ENCODE measurements around the gene CAPZA2.

DNA sequence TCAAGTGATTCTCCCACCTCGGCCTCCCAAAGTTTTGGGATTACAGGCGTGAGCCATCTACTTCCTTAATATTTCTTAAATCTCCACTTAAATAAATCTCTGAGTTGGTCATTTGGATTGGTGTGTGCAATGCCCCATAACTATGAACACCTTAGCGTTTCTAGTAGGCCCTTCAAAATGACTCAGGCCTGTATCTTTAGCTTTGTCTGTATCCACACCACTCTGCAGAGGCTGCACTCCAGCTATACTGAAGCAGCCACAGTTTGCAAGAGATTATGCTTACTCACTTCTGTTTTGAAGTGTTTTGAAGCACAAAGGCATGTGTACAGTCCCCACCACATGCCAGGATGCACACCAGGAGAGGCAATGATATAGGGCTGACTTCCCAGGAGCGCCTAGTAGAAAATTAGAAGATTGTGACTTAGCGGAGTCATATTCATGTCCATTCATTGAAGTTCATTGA lies 88.5 kb downstream of the CAPZA2 start:
- TF ChIP-seq NFE2L1 (CRISPR knock-in tag; IDR thresholded peaks at IDR 0.05) (no peak), NR3C1 (CRISPR knock-in tag; conservative IDR thresholded peaks at IDR 0.05; ENCODE audit: low read depth) (no peak), MLX (CRISPR knock-in tag; IDR thresholded peaks at IDR 0.05) (no peak), CTCF (IDR thresholded peaks at IDR 0.05) (no peak), CREB1 (CRISPR knock-in tag; IDR thresholded peaks at IDR 0.05) (no peak), NR1H2 (CRISPR knock-in tag; IDR thresholded peaks at IDR 0.05) (no peak), CBFB (CRISPR knock-in tag; IDR thresholded peaks at IDR 0.05; ENCODE audit: low read depth) (no peak), ZNF512 (CRISPR knock-in tag; IDR thresholded peaks at IDR 0.05; ENCODE audit: borderline replicate concordance) (no peak), ZNF671 (CRISPR knock-in tag; IDR thresholded peaks at IDR 0.05) (no peak), ETV6 (CRISPR knock-in tag; IDR thresholded peaks at IDR 0.05) (no peak), PRDM15 (CRISPR knock-in tag; IDR thresholded peaks at IDR 0.05) (no peak)
- TF ChIP-seq, protein P1, sequence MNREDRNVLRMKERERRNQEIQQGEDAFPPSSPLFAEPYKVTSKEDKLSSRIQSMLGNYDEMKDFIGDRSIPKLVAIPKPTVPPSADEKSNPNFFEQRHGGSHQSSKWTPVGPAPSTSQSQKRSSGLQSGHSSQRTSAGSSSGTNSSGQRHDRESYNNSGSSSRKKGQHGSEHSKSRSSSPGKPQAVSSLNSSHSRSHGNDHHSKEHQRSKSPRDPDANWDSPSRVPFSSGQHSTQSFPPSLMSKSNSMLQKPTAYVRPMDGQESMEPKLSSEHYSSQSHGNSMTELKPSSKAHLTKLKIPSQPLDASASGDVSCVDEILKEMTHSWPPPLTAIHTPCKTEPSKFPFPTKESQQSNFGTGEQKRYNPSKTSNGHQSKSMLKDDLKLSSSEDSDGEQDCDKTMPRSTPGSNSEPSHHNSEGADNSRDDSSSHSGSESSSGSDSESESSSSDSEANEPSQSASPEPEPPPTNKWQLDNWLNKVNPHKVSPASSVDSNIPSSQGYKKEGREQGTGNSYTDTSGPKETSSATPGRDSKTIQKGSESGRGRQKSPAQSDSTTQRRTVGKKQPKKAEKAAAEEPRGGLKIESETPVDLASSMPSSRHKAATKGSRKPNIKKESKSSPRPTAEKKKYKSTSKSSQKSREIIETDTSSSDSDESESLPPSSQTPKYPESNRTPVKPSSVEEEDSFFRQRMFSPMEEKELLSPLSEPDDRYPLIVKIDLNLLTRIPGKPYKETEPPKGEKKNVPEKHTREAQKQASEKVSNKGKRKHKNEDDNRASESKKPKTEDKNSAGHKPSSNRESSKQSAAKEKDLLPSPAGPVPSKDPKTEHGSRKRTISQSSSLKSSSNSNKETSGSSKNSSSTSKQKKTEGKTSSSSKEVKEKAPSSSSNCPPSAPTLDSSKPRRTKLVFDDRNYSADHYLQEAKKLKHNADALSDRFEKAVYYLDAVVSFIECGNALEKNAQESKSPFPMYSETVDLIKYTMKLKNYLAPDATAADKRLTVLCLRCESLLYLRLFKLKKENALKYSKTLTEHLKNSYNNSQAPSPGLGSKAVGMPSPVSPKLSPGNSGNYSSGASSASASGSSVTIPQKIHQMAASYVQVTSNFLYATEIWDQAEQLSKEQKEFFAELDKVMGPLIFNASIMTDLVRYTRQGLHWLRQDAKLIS (CRISPR knock-in tag; IDR thresholded peaks at IDR 0.05; ENCODE audit: borderline replicate concordance) = no peak
- TF ChIP-seq, protein P2, sequence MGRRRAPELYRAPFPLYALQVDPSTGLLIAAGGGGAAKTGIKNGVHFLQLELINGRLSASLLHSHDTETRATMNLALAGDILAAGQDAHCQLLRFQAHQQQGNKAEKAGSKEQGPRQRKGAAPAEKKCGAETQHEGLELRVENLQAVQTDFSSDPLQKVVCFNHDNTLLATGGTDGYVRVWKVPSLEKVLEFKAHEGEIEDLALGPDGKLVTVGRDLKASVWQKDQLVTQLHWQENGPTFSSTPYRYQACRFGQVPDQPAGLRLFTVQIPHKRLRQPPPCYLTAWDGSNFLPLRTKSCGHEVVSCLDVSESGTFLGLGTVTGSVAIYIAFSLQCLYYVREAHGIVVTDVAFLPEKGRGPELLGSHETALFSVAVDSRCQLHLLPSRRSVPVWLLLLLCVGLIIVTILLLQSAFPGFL (CRISPR knock-in tag; IDR thresholded peaks at IDR 0.05; ENCODE audit: borderline replicate concordance) = no peak

Measured in WTC11 (cell line).